Measurements from ENCODE around the gene SLC35F3. TPM values are rescaled to one million over a fixed set of nuclear protein-coding genes. Genes with fewer than 3 reads are reported as not detected.

The SLC35F3 gene
- total RNA-seq, 1 experiment from 2014 or later = 3.3 TPM

- no peaks in the 10 kb centered on the region for H3K27me3 Mint-ChIP-seq (ENCODE audit: insufficient read depth, unreplicated experiment)
Measured at GRCh38 chr1:234272656-234273312, 368.3 kb downstream of the SLC35F3 start.

GRCh38 chr1:234273981-234274380, 369.5 kb downstream of the SLC35F3 start:
- TF ChIP-seq CTCF (IDR thresholded peaks at IDR 0.05; ENCODE audit: unreplicated experiment) = no peak
- no peaks in the 10 kb centered on the region for H3K27me3 Mint-ChIP-seq (ENCODE audit: insufficient read depth, unreplicated experiment)
- H3K36me3 Mint-ChIP-seq (ENCODE audit: insufficient read depth, unreplicated experiment) = no peaks in the 10 kb centered on the region
- POLR2A ChIA-PET = interaction anchor here (0.7 kb wide), 1 partner anchor 19 kb away, joined by 3 read pairs; no protein-coding TSS in a partner anchor
- BruUV-seq (replicated peaks) = no TSS peak
- H3K4me1 Mint-ChIP-seq (ENCODE audit: insufficient read depth, unreplicated experiment) = no peaks in the 10 kb centered on the region
- no peak overlapping the region for H3K4me3 Mint-ChIP-seq (ENCODE audit: unreplicated experiment)
- intact Hi-C loops (cut with micrococcal nuclease) = no loop called here
- no peaks in the 10 kb centered on the region for H3K9me3 Mint-ChIP-seq (ENCODE audit: unreplicated experiment)
- CTCF ChIA-PET = interaction anchor here (0.6 to 0.7 kb wide), 4 partner anchors 10 to 435 kb away, joined by 3 read pairs; no protein-coding TSS in a partner anchor
- no peak for DNase-seq (ENCODE audit: unreplicated experiment)
- no peak overlapping the region for H3K27ac Mint-ChIP-seq (ENCODE audit: low read depth, unreplicated experiment)

More at GRCh38 chr1:234272656-234273312, 368.3 kb downstream of the SLC35F3 start:
- TF ChIP-seq CTCF (IDR thresholded peaks at IDR 0.05; ENCODE audit: unreplicated experiment) = no peak
- intact Hi-C loops (cut with micrococcal nuclease) = no loop called here
- Mint-ChIP-seq H3K27ac (ENCODE audit: low read depth, unreplicated experiment) (no peak overlapping the region), H3K36me3 (ENCODE audit: insufficient read depth, unreplicated experiment) (no peaks in the 10 kb centered on the region), H3K9me3 (ENCODE audit: unreplicated experiment) (no peaks in the 10 kb centered on the region), H3K4me3 (ENCODE audit: unreplicated experiment) (no peak overlapping the region), H3K4me1 (ENCODE audit: insufficient read depth, unreplicated experiment) (no peaks in the 10 kb centered on the region)
- no TSS peak for BruUV-seq (replicated peaks)
- CTCF ChIA-PET = interaction anchor here (0.7 to 1.1 kb wide), 3 partner anchors 51 to 889 kb away, joined by 3 to 4 read pairs (median 3); no protein-coding TSS in a partner anchor
- POLR2A ChIA-PET = no interaction called here
- DNase-seq (ENCODE audit: unreplicated experiment) = no peak

- no peaks in the 10 kb centered on the region for H3K4me1 Mint-ChIP-seq (ENCODE audit: insufficient read depth, unreplicated experiment)
- no peak overlapping the region for H3K27ac Mint-ChIP-seq (ENCODE audit: low read depth, unreplicated experiment)
- POLR2A ChIA-PET = interaction anchor here (0.5 to 1.2 kb wide), 3 partner anchors 9 to 1155 kb away, joined by 3 to 4 read pairs (median 3); no protein-coding TSS in a partner anchor
- no peaks in the 10 kb centered on the region for H3K9me3 Mint-ChIP-seq (ENCODE audit: unreplicated experiment)
- CTCF ChIA-PET = interaction anchor here (0.6 to 5.4 kb wide), 10 partner anchors 9 to 883 kb away, joined by 3 to 28 read pairs (median 3); no protein-coding TSS in a partner anchor
- BruUV-seq (replicated peaks) = no TSS peak
- intact Hi-C loops (cut with micrococcal nuclease) = no loop called here
- no peak for DNase-seq (ENCODE audit: unreplicated experiment)
- H3K27me3 Mint-ChIP-seq (ENCODE audit: insufficient read depth, unreplicated experiment) = no peaks in the 10 kb centered on the region
- no peaks in the 10 kb centered on the region for H3K36me3 Mint-ChIP-seq (ENCODE audit: insufficient read depth, unreplicated experiment)
- TF ChIP-seq CTCF (IDR thresholded peaks at IDR 0.05; ENCODE audit: unreplicated experiment) = no peak
- no peak overlapping the region for H3K4me3 Mint-ChIP-seq (ENCODE audit: unreplicated experiment)
Measured at GRCh38 chr1:234276151-234276788, 371.8 kb downstream of the SLC35F3 start.

DNA sequence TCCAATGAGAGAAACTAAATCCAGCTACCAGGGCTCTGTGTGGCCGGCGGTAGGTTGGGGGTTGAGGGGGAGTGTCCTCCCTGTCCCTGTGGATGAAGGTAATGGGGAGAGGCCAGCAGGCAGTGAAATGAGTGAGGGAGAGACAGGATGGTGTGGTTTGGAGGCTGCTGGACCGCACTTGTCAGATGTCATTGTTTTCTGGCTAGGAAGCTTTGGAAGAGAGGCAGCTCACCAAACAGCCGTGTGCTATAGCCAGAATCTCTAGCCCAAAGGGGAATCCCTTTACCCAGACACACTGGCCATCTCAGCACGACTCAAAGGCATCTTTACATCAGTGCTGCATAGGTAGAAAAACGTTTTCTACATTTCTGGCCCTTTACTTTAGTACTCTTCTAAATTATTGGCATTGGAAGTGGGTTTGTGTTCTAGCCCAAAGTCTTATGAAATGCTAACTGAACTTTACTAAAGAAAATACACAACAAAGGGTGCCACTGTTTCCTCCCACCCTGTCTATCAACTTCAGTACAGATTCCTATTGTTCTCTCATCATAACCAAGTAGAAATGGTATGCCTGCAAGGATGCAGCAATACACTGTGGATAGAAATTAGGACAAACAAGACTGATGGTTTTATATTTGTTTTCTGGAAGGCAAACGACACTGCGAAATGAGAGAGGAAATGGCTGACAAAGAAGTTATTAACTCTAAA, 372.8 kb downstream of the SLC35F3 start:
- Mint-ChIP-seq H3K27me3 (ENCODE audit: insufficient read depth, unreplicated experiment) (no peaks in the 10 kb centered on the region), H3K36me3 (ENCODE audit: insufficient read depth, unreplicated experiment) (no peaks in the 10 kb centered on the region), H3K4me1 (ENCODE audit: insufficient read depth, unreplicated experiment) (no peaks in the 10 kb centered on the region), H3K27ac (ENCODE audit: low read depth, unreplicated experiment) (no peak overlapping the region), H3K9me3 (ENCODE audit: unreplicated experiment) (no peaks in the 10 kb centered on the region), H3K4me3 (ENCODE audit: unreplicated experiment) (no peak overlapping the region)
- no TSS peak for BruUV-seq (replicated peaks)
- intact Hi-C loops (cut with micrococcal nuclease) = no loop called here
- CTCF ChIA-PET = interaction anchor here (0.5 to 5.4 kb wide), 6 partner anchors 24 to 884 kb away, joined by 3 to 28 read pairs (median 3); no protein-coding TSS in a partner anchor
- no peak for DNase-seq (ENCODE audit: unreplicated experiment)
- no peak for TF ChIP-seq CTCF (IDR thresholded peaks at IDR 0.05; ENCODE audit: unreplicated experiment)
- POLR2A ChIA-PET = no interaction called here
